Activated T-cell treated with anti-CD3 and anti-CD28 coated beads, Interleukin-2, amount 50 U/mL, for 1 hour (primary cell): ENCODE measurements around the gene MNDA.
"Not testable (repeated sequence)": the region's sequence is repeated elsewhere in the genome, so short reads cannot be mapped to it uniquely, and the experiment has no call there.

Experiments
- DNase-seq: peaks from one replicate; pipeline ENCODE4 v3.0.0-alpha.2; 2020

MNDA gene

DNA sequence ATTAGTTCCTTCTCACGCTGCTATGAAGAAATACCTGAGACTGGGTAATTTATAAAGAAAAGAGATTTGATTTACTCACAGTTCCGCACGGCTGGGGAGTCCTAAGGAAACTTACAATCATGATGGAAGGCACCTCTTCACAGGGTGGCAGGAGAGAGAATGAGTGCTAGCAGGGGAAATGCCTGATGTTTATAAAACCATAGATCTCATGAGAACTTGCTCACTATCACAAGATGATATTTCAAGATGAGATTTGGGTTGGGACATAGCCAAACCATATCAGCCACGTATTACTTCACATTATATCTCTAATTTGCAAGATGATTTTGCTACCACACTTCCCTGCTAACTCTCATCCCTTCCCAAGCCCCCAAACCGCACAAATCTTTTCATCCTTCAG lies 9.1 kb downstream of the MNDA start:
- DNase-seq = no peak

DNA sequence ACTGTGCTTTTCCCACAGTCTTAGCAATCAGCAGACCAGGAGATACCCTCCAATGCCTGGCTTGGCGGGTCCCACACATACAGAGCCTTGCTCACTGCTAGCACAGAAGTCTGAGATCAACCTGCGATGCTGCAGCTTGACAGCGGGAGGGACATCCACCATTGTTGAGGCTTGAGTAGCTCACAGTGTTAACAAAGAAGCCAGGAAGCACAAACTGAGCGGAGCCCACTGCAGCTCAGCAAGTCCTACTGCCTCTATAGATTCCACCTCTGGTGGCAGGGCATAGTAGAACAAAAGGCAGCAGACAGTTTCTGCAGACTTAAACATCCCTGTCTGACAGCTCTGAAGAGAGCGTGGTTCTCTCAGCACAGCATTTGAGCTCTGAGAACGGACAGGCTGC lies 33.4 kb downstream of the MNDA start:
- DNase-seq = no peak

DNA sequence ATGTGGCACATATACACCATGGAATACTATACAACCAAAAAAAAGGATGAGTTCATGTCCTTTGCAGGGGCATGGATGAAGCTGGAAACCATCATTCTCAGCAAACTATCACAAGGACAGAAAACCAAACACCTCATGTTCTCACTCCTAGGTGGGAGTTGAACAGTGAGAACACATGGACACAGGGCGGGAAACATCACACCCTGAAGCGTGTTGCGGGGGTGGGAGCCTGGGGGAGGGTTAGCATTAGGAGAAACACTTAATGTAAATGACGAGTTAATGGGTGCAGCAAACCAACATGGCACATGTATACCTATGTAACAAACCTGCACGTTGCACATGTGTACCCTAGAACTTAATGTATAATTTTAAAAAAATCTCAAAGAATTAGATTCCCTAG lies 39.3 kb downstream of the MNDA start:
- not testable (repeated sequence) for DNase-seq

GRCh38 chr1:158873141-158873540 lies 42.0 kb downstream of the MNDA start:
- no peak for DNase-seq

GRCh38 chr1:158893654-158894053 lies 62.5 kb downstream of the MNDA start:
- no peak for DNase-seq

DNA sequence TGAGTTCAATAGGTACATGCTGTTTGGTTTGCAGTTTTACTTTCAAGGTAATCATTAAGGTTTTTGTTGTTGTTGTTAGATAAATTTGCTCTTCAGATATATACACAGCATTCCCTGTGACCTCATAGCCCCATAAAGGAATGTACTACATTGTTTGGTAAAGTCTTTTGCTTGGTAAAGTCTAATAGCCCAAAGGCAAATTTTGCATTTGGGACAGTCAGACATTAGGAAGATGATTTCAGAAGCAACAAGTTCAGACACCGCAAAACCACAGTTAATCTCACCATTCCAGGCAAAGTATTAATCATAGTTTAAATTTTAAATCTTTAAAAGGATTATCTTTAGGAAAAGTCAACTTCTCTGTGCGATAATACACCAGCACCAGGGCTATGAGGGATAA lies 67.6 kb downstream of the MNDA start:
- DNase-seq = no peak
